Neuronal stem cell (in vitro differentiated cells): ENCODE measurements around the gene TLL1.

ENCODE experiments used
- DNase-seq: peaks from one replicate; pipeline ENCODE4 v3.0.0-alpha.2; 2013; ENCODE audit warnings: low spot score
- H2AFZ ChIP-seq: one replicate; pipeline ENCODE4 v1.6.1; 2013; ENCODE audit warnings: mild to moderate bottlenecking, low read length, inconsistent platforms
- H2AK5ac ChIP-seq: 2 replicates; pipeline ENCODE4 v1.6.1; 2013; ENCODE audit warnings: low read depth, mild to moderate bottlenecking, inconsistent platforms, low read length, moderate library complexity, mixed read lengths
- H2BK120ac ChIP-seq: 2 replicates; pipeline ENCODE4 v1.6.1; 2013; ENCODE audit warnings: low read depth, mild to moderate bottlenecking, inconsistent platforms, low read length, moderate library complexity, mixed read lengths
- H2BK12ac ChIP-seq: one replicate; pipeline ENCODE4 v1.6.1; 2013; ENCODE audit warnings: low read length, inconsistent platforms
- H2BK15ac ChIP-seq: 2 replicates; pipeline ENCODE4 v1.6.1; 2013; ENCODE audit warnings: mild to moderate bottlenecking, low read length, inconsistent platforms, mixed read lengths
- H2BK5ac ChIP-seq: one replicate; pipeline ENCODE4 v1.6.1; 2013; ENCODE audit warnings: inconsistent platforms, mild to moderate bottlenecking, low read length, moderate library complexity
- H3K14ac ChIP-seq: one replicate; pipeline ENCODE4 v1.6.1; 2013; ENCODE audit warnings: low read length, inconsistent platforms
- H3K18ac ChIP-seq: 2 replicates; pipeline ENCODE4 v1.6.1; 2013; ENCODE audit warnings: low read length, inconsistent platforms
- H3K23ac ChIP-seq: 2 replicates; pipeline ENCODE4 v1.6.1; 2013; ENCODE audit warnings: low read depth, mild to moderate bottlenecking, mixed read lengths, low read length, inconsistent platforms; ENCODE audit not compliant: poor library complexity
- H3K27ac ChIP-seq: replicated peaks from 3 replicates; pipeline ENCODE4 v1.5.1; 2013; ENCODE audit warnings: low read length, inconsistent platforms
- H3K27me3 ChIP-seq, 3 experiments: 2 replicates each; pipeline ENCODE4 v1.6.1; 2013; ENCODE audit warnings: low read length in 3 of 3, mild to moderate bottlenecking in 2 of 3, inconsistent platforms in 1 of 3, low read depth in 1 of 3, mixed read lengths in 1 of 3, moderate library complexity in 1 of 3; ENCODE audit not compliant: control insufficient read depth in 3 of 3, insufficient read depth in 3 of 3
- H3K36me3 ChIP-seq, 2 donors: replicated peaks in 1 of 2; 2 replicates each; pipeline ENCODE4 v1.6.1; 2013; ENCODE audit warnings: low read length in 2 of 2; ENCODE audit not compliant: control insufficient read depth in 2 of 2, insufficient read depth in 2 of 2
- H3K4ac ChIP-seq: 2 replicates; pipeline ENCODE4 v1.6.1; 2013; ENCODE audit warnings: inconsistent platforms, mild to moderate bottlenecking, low read length, moderate library complexity
- H3K4me1 ChIP-seq, 2 donors: 1 replicate in 1 of 2; 2 replicates in 1 of 2; pipeline ENCODE4 v1.6.1; 2013; ENCODE audit warnings: low read length in 2 of 2, low read depth in 1 of 2; ENCODE audit not compliant: control insufficient read depth in 2 of 2, insufficient read depth in 1 of 2
- H3K4me2 ChIP-seq: one replicate; pipeline ENCODE4 v1.6.1; 2013; ENCODE audit warnings: mild to moderate bottlenecking, low read length, inconsistent platforms; ENCODE audit not compliant: insufficient read depth, poor library complexity, severe bottlenecking
- H3K4me3 ChIP-seq, 2 donors: 2 replicates each; pipeline ENCODE4 v1.5.1; 2013; ENCODE audit warnings: low read length in 2 of 2, mild to moderate bottlenecking in 2 of 2, inconsistent platforms in 1 of 2, moderate library complexity in 1 of 2
- H3K79me1 ChIP-seq: one replicate; pipeline ENCODE4 v1.6.1; 2013; ENCODE audit warnings: low read depth, mild to moderate bottlenecking, inconsistent platforms, low read length, moderate library complexity
- H3K9ac ChIP-seq: one replicate; pipeline ENCODE4 v1.6.1; 2013; ENCODE audit warnings: mild to moderate bottlenecking, low read depth, low read length, inconsistent platforms; ENCODE audit not compliant: poor library complexity
- H3K9me3 ChIP-seq, 2 donors: replicated peaks in 1 of 2; 2 replicates each; pipeline versions ENCODE3 to v1.6.1; 2013; ENCODE audit warnings: low read length in 2 of 2, mild to moderate bottlenecking in 2 of 2, inconsistent platforms in 1 of 2, low read depth in 1 of 2, mixed read lengths in 1 of 2, moderate library complexity in 1 of 2; ENCODE audit not compliant: control insufficient read depth in 2 of 2, insufficient read depth in 1 of 2
- H4K8ac ChIP-seq: one replicate; pipeline ENCODE4 v1.6.1; 2013; ENCODE audit warnings: low read depth, mild to moderate bottlenecking, inconsistent platforms, low read length, moderate library complexity
- H4K91ac ChIP-seq: one replicate; pipeline ENCODE4 v1.6.1; 2013; ENCODE audit warnings: low read length, low read depth, mild to moderate bottlenecking, inconsistent platforms; ENCODE audit not compliant: poor library complexity
- WGBS, 2 donors: extraction: QIAGEN DNeasy Blood & Tissue Kit; methylation state at CpG; one replicate each; pipeline ENCODE4 v1.1.7; 2013; ENCODE audit warnings: missing lambda C conversion rate in 2 of 2, mixed read lengths in 1 of 2; ENCODE audit not compliant: insufficient read length in 2 of 2, insufficient replicate concordance in 1 of 2; ENCODE audit errors: extremely low coverage in 2 of 2; 5-methylcytosine and 5-hydroxymethylcytosine counted together

TLL1 gene

DNA sequence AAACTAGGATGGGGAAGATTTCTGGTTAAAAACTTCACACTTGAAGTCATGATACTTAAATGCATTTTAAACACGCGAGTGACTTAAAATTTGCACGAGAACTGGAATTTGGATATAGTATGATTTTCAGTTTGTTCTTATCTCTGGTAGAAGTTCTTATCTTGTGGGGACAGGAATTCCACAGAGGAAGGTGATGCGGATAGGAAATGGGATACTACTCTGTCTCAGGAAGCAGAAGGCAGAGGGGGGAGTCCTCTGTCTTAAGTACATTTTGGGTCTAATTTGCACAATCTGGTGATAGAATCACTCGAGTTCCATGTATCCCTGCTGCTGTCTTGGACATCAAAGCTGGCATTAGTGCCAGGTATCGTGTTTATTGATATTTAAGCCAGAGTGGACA is 53.3 kb downstream of the TLL1 start:
- Histone ChIP-seq H2AK5ac (no peak overlapping the region), H3K4me3 (no peak overlapping the region), H3K4me2 (no peak overlapping the region), H3K79me1 (no peaks in the 10 kb centered on the region), H3K9me3 (no peaks in the 10 kb centered on the region), H2BK15ac (no peak overlapping the region), H2BK5ac (no peak overlapping the region), H3K9ac (no peak overlapping the region), H2AFZ (no peak overlapping the region), H4K8ac (no peak overlapping the region), H2BK120ac (no peak overlapping the region), H3K14ac (no peak overlapping the region), H3K18ac (no peak overlapping the region), H2BK12ac (no peak overlapping the region), H3K4ac (no peak overlapping the region), H3K4me1 (no peaks in the 10 kb centered on the region), H3K27me3 (no peaks in the 10 kb centered on the region), H3K23ac (no peak overlapping the region), H4K91ac (no peak overlapping the region), H3K27ac (no peak overlapping the region), H3K36me3 (no peaks in the 10 kb centered on the region)
- no CpG with 5 or more reads among the region's 6 CpGs for WGBS, 2 donors
- no peak for DNase-seq

- Histone ChIP-seq H3K4ac (no peak overlapping the region), H2AFZ (no peak overlapping the region), H3K79me1 (no peaks in the 10 kb centered on the region), H2AK5ac (no peak overlapping the region), H4K8ac (no peak overlapping the region), H3K4me1 (no peaks in the 10 kb centered on the region), H3K23ac (no peak overlapping the region), H2BK120ac (no peak overlapping the region), H3K18ac (no peak overlapping the region), H3K14ac (no peak overlapping the region), H3K4me3 (no peak overlapping the region), H2BK15ac (no peak overlapping the region), H3K27me3 (no peaks in the 10 kb centered on the region), H4K91ac (no peak overlapping the region), H2BK12ac (no peak overlapping the region), H3K4me2 (no peak overlapping the region), H3K9ac (no peak overlapping the region), H3K9me3 (no peaks in the 10 kb centered on the region), H3K27ac (no peak overlapping the region), H3K36me3 (no peaks in the 10 kb centered on the region), H2BK5ac (no peak overlapping the region)
- no peak for DNase-seq
- WGBS, 2 donors: no CpG with 5 or more reads among the region's 3 CpGs
Observed at GRCh38 chr4:165927366-165927765, 54.3 kb downstream of the TLL1 start.

DNA sequence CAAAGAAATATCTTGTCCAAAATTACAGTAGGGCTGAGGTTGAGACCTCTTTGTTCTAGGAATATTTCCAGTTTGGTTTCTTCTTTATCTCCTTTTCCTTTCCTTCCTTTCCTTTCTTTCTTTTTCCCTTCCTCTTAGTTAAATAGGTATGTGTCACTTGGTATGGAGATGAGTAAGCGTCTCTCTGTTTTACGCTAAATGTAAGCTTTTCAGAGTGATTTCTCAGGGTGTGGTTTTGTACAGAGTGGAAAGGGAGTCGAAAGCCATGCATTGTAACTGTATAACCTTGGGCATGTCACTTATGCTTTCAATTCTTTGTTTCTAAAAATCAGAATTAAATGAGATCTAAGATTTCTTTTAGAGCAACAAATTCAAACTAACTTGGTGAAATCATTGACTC is 54.8 kb downstream of the TLL1 start:
- Histone ChIP-seq H3K4me2 (no peak overlapping the region), H4K91ac (no peak overlapping the region), H3K36me3 (no peaks in the 10 kb centered on the region), H2AFZ (no peak overlapping the region), H3K4me1 (no peaks in the 10 kb centered on the region), H3K14ac (no peak overlapping the region), H3K18ac (no peak overlapping the region), H2BK12ac (no peak overlapping the region), H3K9ac (no peak overlapping the region), H2BK15ac (no peak overlapping the region), H3K27ac (no peak overlapping the region), H3K23ac (no peak overlapping the region), H3K9me3 (no peaks in the 10 kb centered on the region), H2BK120ac (no peak overlapping the region), H3K27me3 (no peaks in the 10 kb centered on the region), H2AK5ac (no peak overlapping the region), H4K8ac (no peak overlapping the region), H3K4ac (no peak overlapping the region), H3K4me3 (no peak overlapping the region), H3K79me1 (no peaks in the 10 kb centered on the region), H2BK5ac (no peak overlapping the region)
- no CpG with 5 or more reads among the region's 3 CpGs for WGBS, 2 donors
- no peak for DNase-seq

DNA sequence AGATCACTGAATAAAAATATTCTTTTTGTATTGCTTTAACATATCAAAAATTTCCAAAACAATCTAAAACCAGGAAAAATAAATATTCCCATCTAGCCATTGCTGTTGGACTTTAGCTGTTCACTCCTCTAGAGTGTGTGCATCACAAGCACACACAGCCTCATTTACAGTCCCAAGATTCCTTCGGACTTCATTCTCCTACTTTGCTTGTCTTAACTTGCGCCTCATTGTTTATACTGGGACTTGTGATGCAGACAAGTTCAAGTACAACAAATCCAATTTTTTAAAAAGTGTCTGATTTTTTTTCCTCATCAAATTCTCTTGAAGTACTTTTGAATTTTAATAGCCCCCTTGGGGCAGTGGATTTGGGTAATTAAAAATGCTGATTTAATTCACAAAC is 55.6 kb downstream of the TLL1 start:
- Histone ChIP-seq H3K36me3 (no peaks in the 10 kb centered on the region), H3K4me1 (no peaks in the 10 kb centered on the region), H2BK12ac (no peak overlapping the region), H3K9me3 (no peaks in the 10 kb centered on the region), H2BK120ac (no peak overlapping the region), H2BK5ac (no peak overlapping the region), H3K79me1 (no peaks in the 10 kb centered on the region), H2AFZ (no peak overlapping the region), H3K4me3 (no peak overlapping the region), H3K23ac (no peak overlapping the region), H3K4ac (no peak overlapping the region), H3K18ac (no peak overlapping the region), H3K14ac (no peak overlapping the region), H2AK5ac (no peak overlapping the region), H3K27ac (no peak overlapping the region), H3K27me3 (no peaks in the 10 kb centered on the region), H3K9ac (no peak overlapping the region), H2BK15ac (no peak overlapping the region), H4K91ac (no peak overlapping the region), H3K4me2 (no peak overlapping the region), H4K8ac (no peak overlapping the region)
- no CpG with 5 or more reads among the region's 2 CpGs for WGBS, 2 donors
- DNase-seq: no peak
